Measurements from ENCODE around the gene LRP1-AS.

GRCh38 chr12:57134949-57135348, 12.5 kb downstream of the LRP1-AS start:
- no peak for TF ChIP-seq CTCF (IDR thresholded peaks at IDR 0.05; ENCODE audit: borderline replicate concordance, extremely low read depth, low read length, poor library complexity, severe bottlenecking)
- TF ChIP-seq EZH2 (IDR thresholded peaks at IDR 0.05; ENCODE audit: borderline replicate concordance, low read depth, low read length, severe bottlenecking), result no peak

Measured in DND-41 (cell line).